HCT116 (cell line): ENCODE measurements around the gene KCND3. TPM values are rescaled to one million over a fixed set of nuclear protein-coding genes. Genes with fewer than 3 reads are reported as not detected.
A peak's percentile ranks its signal among the peaks of the same experiment; 100 is the strongest.

Experiments used
- ATAC-seq: fragments of 200-7000 bp; cut with Tn5 transposase; 2 replicates; pipeline ENCODE4 v1.9.1; 2020; ENCODE audit warnings: mild to moderate bottlenecking, moderate library complexity
- BruUV-seq: library from RNA; stranded (reverse); fragments of 400-500 nt; replicated peaks from 2 replicates; lab custom pipeline; 2021; lab: Mats Ljungman, UMichigan
- CTCF ChIA-PET: fragments of 300-600 bp; sonication (Branson Sonifier 250); formaldehyde crosslinking; loops from one replicate; lab custom pipeline; 2021; ENCODE audit warnings: antibody characterized with exemption; lab: Charles Lee
- POLR2A ChIA-PET: fragments of 300-600, 350-600 bp; sonication (Branson Sonifier 250); formaldehyde crosslinking; loops from one replicate; lab custom pipeline; 2021; ENCODE audit warnings: antibody characterized with exemption; lab: Charles Lee
- RAD21 ChIA-PET, 2 experiments: fragments of 300-600 bp; sonication (Branson Sonifier 250); formaldehyde crosslinking; loops; one replicate each; lab custom pipeline; 2023; ENCODE audit warnings: low total read pairs in 2 of 2; ENCODE audit not compliant: uncharacterized antibody in 2 of 2, unreplicated experiment in 2 of 2, low non-redundant PET in 1 of 2; lab: Charles Lee
- DNase-seq: peaks from one replicate; pipeline ENCODE4 v3.0.0-alpha.2; 2010; ENCODE audit warnings: low read depth, low spot score
- H2AFZ ChIP-seq: fragments of 200-600 bp; shearing (Covaris generic), sonication (generic); 2 replicates; pipeline ENCODE4 v1.6.1; 2017; ENCODE audit warnings: low read depth, mixed run types, mixed read lengths, antibody characterized with exemption, low read length; ENCODE audit not compliant: poor library complexity, severe bottlenecking
- H3K27ac ChIP-seq: 2 replicates; pipeline ENCODE4 v1.5.1; 2012; ENCODE audit warnings: low read depth, low read length
- H3K27me3 ChIP-seq: fragments of 200-600 bp; sonication (generic); 2 replicates; pipeline ENCODE4 v1.6.1; 2016; ENCODE audit warnings: mixed run types, low read length, mixed read lengths; ENCODE audit not compliant: insufficient read depth
- H3K36me3 ChIP-seq, 2 experiments: fragments of 200-500 bp in 1 of 2; fragments of 200-600 bp in 1 of 2; sonication (Bioruptor generic) in 1 of 2; sonication (generic) in 1 of 2; 2 replicates each; pipeline versions ENCODE4 v1.5.1 to v1.6.1; 2014 to 2016; ENCODE audit warnings: low read length in 2 of 2, inconsistent platforms in 1 of 2, mixed read lengths in 1 of 2, mixed run types in 1 of 2; ENCODE audit not compliant: insufficient read depth in 2 of 2, control insufficient read depth in 1 of 2
- H3K4me1 ChIP-seq, 2 experiments: fragments of 200-600 bp in 1 of 2; sonication (generic) in 1 of 2; 2 replicates each; pipeline versions ENCODE4 v1.5.1 to v1.6.1; 2012 to 2017; ENCODE audit warnings: low read length in 2 of 2, inconsistent platforms in 1 of 2, mild to moderate bottlenecking in 1 of 2, mixed read lengths in 1 of 2, mixed run types in 1 of 2, moderate library complexity in 1 of 2; ENCODE audit not compliant: insufficient read depth in 2 of 2, control insufficient read depth in 1 of 2
- H3K4me2 ChIP-seq: fragments of 200-600 bp; sonication (generic); 2 replicates; pipeline ENCODE4 v1.6.1; 2017; ENCODE audit warnings: mixed run types, low read length, mixed read lengths
- H3K4me3 ChIP-seq, 2 experiments: fragments of 200-600 bp in 1 of 2; sonication (generic) in 1 of 2; replicated peaks in 1 of 2; 2 replicates each; pipeline ENCODE4 v1.5.1; 2011 to 2016; ENCODE audit warnings: low read length in 2 of 2, control low read depth in 1 of 2, low read depth in 1 of 2, mild to moderate bottlenecking in 1 of 2, mixed read lengths in 1 of 2, mixed run types in 1 of 2
- H3K79me2 ChIP-seq: fragments of 200-600 bp; sonication (generic); 2 replicates; pipeline ENCODE4 v1.6.1; 2017; ENCODE audit warnings: mild to moderate bottlenecking, mixed run types, low read length, moderate library complexity, mixed read lengths; ENCODE audit not compliant: insufficient read depth
- H3K9ac ChIP-seq: fragments of 200-600 bp; sonication (generic); 2 replicates; pipeline ENCODE4 v1.6.1; 2016; ENCODE audit warnings: low read length, mixed read lengths
- H3K9me2 ChIP-seq: fragments of 200-600 bp; sonication (generic), shearing (Covaris generic); 2 replicates; pipeline ENCODE4 v1.6.1; 2017; ENCODE audit warnings: mixed run types, mild to moderate bottlenecking, moderate library complexity; ENCODE audit not compliant: insufficient read depth
- H3K9me3 ChIP-seq, 2 experiments: fragments of 200-500 bp in 1 of 2; fragments of 200-600 bp in 1 of 2; sonication (Bioruptor generic) in 1 of 2; sonication (generic) in 1 of 2; 2 replicates each; pipeline ENCODE4 v1.6.1; 2014 to 2017; ENCODE audit warnings: low read length in 2 of 2, mixed read lengths in 2 of 2, inconsistent platforms in 1 of 2, low read depth in 1 of 2, mild to moderate bottlenecking in 1 of 2, mixed run types in 1 of 2, moderate library complexity in 1 of 2; ENCODE audit not compliant: control insufficient read depth in 1 of 2, insufficient read depth in 1 of 2
- H4K20me1 ChIP-seq: fragments of 200-600 bp; sonication (generic), shearing (Covaris generic); 2 replicates; pipeline ENCODE4 v1.6.1; 2017; ENCODE audit warnings: mixed run types, mild to moderate bottlenecking, moderate library complexity; ENCODE audit not compliant: insufficient read depth
- CBX3 ChIP-seq: IDR thresholded peaks from 2 replicates; pipeline ENCODE4 v1.6.1; 2012; ENCODE audit warnings: low read depth
- CEBPB ChIP-seq: IDR thresholded peaks from 2 replicates; pipeline ENCODE4 v1.6.1; 2012; ENCODE audit warnings: low read depth
- CTCF ChIP-seq, 3 experiments: fragments of 200-600 bp in 1 of 3; sonication (generic) in 1 of 3; IDR thresholded peaks in 2 of 3; conservative IDR thresholded peaks in 1 of 3; 2 replicates each; pipeline ENCODE4 v1.5.1; 2012 to 2017; ENCODE audit warnings: low read depth in 2 of 3, low read length in 2 of 3, antibody characterized with exemption in 1 of 3, borderline replicate concordance in 1 of 3, control low read depth in 1 of 3, mild to moderate bottlenecking in 1 of 3, mixed read lengths in 1 of 3, mixed run types in 1 of 3, moderate library complexity in 1 of 3; ENCODE audit not compliant: insufficient read depth in 1 of 3
- EGR1 ChIP-seq: IDR thresholded peaks from 2 replicates; pipeline ENCODE4 v1.6.1; 2012; ENCODE audit warnings: low read depth
- EZH2 ChIP-seq: fragments of 200-600 bp; sonication (generic); IDR thresholded peaks from 2 replicates; pipeline ENCODE4 v1.6.1; 2017; ENCODE audit warnings: antibody characterized with exemption, mixed run types
- EZH2phosphoT487 ChIP-seq: fragments of 200-600 bp; IDR thresholded peaks from 2 replicates; pipeline ENCODE4 v1.6.1; 2018; ENCODE audit warnings: antibody characterized with exemption, borderline replicate concordance
- JUND ChIP-seq: IDR thresholded peaks from 2 replicates; pipeline ENCODE4 v1.6.1; 2012
- POLR2A ChIP-seq: IDR thresholded peaks from 2 replicates; pipeline ENCODE4 v1.7.0; 2011; ENCODE audit warnings: borderline replicate concordance; ENCODE audit not compliant: insufficient read depth, insufficient read length; ENCODE audit errors: extremely low read depth
- RAD21 ChIP-seq: IDR thresholded peaks from 2 replicates; pipeline ENCODE4 v1.6.1; 2012; ENCODE audit warnings: low read depth, mild to moderate bottlenecking
- SP1 ChIP-seq: IDR thresholded peaks from 2 replicates; pipeline ENCODE4 v1.6.1; 2012; ENCODE audit warnings: low read depth
- ZFX ChIP-seq: fragments of 450-650 bp; IDR thresholded peaks from 2 replicates; pipeline ENCODE4 v1.6.1; 2017
- intact Hi-C: fragments of 100-400 bp; cut with micrococcal nuclease; formaldehyde crosslinking; loops from 2 replicates; pipeline ENCODE4 v1.10.0; 2022
- total RNA-seq: library from RNA; stranded (reverse); gene quantifications from one replicate; pipeline ENCODE4 v1.2.1, GENCODE V29; 2021; ENCODE audit not compliant: unreplicated experiment
- TF ChIP-seq, protein P1 (sequence below): IDR thresholded peaks from 2 replicates; pipeline ENCODE4 v1.6.1; 2012

KCND3 gene
- total RNA-seq, 1 experiment from 2014 or later, result 0.44 TPM

DNA sequence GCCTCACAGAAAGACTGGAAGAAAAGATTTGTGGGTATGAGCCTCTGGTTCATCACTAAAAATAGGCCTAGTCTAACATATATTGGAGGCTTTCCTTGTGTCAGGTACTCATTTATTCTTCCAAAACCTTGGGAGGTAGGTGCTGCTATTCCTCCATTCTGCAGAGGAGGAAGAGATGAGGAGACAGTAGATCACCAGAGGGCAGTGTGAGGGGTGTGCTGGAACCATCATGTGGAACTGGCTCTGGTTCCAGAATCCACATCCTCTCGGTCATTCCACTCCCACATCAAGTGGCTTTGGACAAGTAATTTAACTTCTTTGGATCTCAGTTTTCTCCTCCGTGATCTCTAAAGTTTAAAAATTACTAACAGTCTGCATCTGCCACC lies 242.9 kb downstream of the KCND3 start:
- peaks cover 4% of the 10 kb centered on the region; the same call in 1 of the 2 replicates for H3K27me3 ChIP-seq
- no TSS peak for BruUV-seq
- DNase-seq (no peak), ATAC-seq (peak; percentile 49)
- no peak for TF ChIP-seq POLR2A
- TF ChIP-seq EZH2phosphoT487, result no peak
- TF ChIP-seq SP1, result no peak
- TF ChIP-seq EZH2, result no peak
- TF ChIP-seq, protein P1, sequence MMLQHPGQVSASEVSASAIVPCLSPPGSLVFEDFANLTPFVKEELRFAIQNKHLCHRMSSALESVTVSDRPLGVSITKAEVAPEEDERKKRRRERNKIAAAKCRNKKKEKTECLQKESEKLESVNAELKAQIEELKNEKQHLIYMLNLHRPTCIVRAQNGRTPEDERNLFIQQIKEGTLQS, result no peak
- TF ChIP-seq RAD21, result no peak
- no peak; a peak in 1 of 6 replicates for TF ChIP-seq CTCF (IDR thresholded peaks at IDR 0.05 in 2 of 3, conservative IDR thresholded peaks at IDR 0.05 in 1 of 3; ENCODE audit: borderline replicate concordance in 1 of 3, insufficient read depth in 1 of 3, low read depth in 2 of 3, low read length in 2 of 3)
- TF ChIP-seq JUND, result no peak
- no peak for TF ChIP-seq EGR1
- TF ChIP-seq ZFX, result no peak
- no peak for TF ChIP-seq CEBPB
- no peak for TF ChIP-seq CBX3
- no peak overlapping the region for H3K9ac ChIP-seq
- H3K4me2 ChIP-seq, result no peak overlapping the region
- H3K4me3 ChIP-seq, result no peak overlapping the region
- intact Hi-C loops, result loop anchor here (1.0 kb wide), 1 partner anchor 265 kb away; no protein-coding TSS in a partner anchor
- no peaks in the 10 kb centered on the region for H3K79me2 ChIP-seq
- H3K9me3 ChIP-seq, result no peaks in the 10 kb centered on the region
- peak overlapping the region; percentile 58 for H2AFZ ChIP-seq
- CTCF ChIA-PET, result interaction anchor here (0.9 to 2.3 kb wide), 15 partner anchors 8 to 272 kb away, joined by 3 to 63 read pairs (median 7); partner anchors contain the start of genes DDX20 and INKA2
- POLR2A ChIA-PET, result interaction anchor here (0.6 to 1.5 kb wide), 6 partner anchors 8 to 265 kb away, joined by 3 to 9 read pairs (median 5); no protein-coding TSS in a partner anchor
- H3K9me2 ChIP-seq, result no peaks in the 10 kb centered on the region
- H3K27ac ChIP-seq, result no peak overlapping the region
- no peaks in the 10 kb centered on the region for H4K20me1 ChIP-seq
- H3K36me3 ChIP-seq, result no peaks in the 10 kb centered on the region
- peaks cover 0 to 8% of the 10 kb centered on the region in 2 experiments; a peak in 2 of 4 replicates for H3K4me1 ChIP-seq
- RAD21 ChIA-PET, result interaction anchor here (0.8 to 1.4 kb wide), 5 partner anchors 32 to 265 kb away, joined by 3 to 11 read pairs (median 8); no protein-coding TSS in a partner anchor
